Kidney epithelial cell (primary cell): Measurements from ENCODE around the gene ROR1. TPM values are rescaled to one million over a fixed set of nuclear protein-coding genes. Genes with fewer than 3 reads are reported as not detected.

Source experiments
- DNase-seq: peaks from one replicate; pipeline ENCODE4 v3.0.0-alpha.2; 2010; ENCODE audit warnings: low read depth
- H3K27me3 ChIP-seq: 2 replicates; pipeline ENCODE4 v1.6.0; 2011; ENCODE audit warnings: low read length; ENCODE audit not compliant: control insufficient read depth, insufficient read depth
- H3K36me3 ChIP-seq: 2 replicates; pipeline ENCODE4 v1.5.1; 2011; ENCODE audit warnings: low read length; ENCODE audit not compliant: control insufficient read depth, insufficient read depth
- H3K4me3 ChIP-seq: 2 replicates; pipeline ENCODE4 v1.5.1; 2011; ENCODE audit warnings: low read depth, mild to moderate bottlenecking, control low read depth, low read length
- total RNA-seq: library from RNA; depleted of rRNA; stranded (reverse); fragments of >200 nt; gene quantifications from 2 replicates; pipeline ENCODE4 v1.2.3, GENCODE V29; 2015
- TF ChIP-seq, protein P1 (sequence below): IDR thresholded peaks from 2 replicates; pipeline ENCODE4 v1.5.1; 2011; ENCODE audit warnings: mild to moderate bottlenecking, moderate library complexity, low read length, control low read depth, inconsistent platforms; ENCODE audit not compliant: insufficient read depth, poor library complexity, severe bottlenecking

ROR1 gene
- total RNA-seq, 1 donor from 2014 or later, result 21.5 TPM

DNA sequence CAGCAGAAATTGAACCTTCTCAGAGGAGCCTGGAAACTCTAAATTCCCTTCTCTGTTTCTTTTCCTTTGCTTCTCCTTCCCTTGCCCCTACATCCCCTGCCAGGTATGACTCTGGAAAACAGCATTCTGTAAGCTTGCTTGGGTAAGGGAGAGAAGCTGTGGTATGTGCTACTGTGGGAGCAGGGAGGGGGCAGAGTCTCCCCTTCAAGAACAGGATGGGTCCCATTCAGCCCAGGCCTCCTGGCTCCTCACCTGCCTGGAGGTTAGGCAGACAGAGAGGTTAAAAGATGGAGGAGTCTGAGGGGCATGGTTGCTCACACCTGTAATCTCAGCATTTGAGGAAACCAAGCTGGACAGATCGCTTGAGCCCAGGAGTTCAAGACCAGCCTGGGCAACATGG, 389.0 kb downstream of the ROR1 start:
- Histone ChIP-seq H3K27me3 (no peaks in the 10 kb centered on the region), H3K4me3 (no peak overlapping the region), H3K36me3 (peaks cover 2% of the 10 kb centered on the region)
- TF ChIP-seq, protein P1, sequence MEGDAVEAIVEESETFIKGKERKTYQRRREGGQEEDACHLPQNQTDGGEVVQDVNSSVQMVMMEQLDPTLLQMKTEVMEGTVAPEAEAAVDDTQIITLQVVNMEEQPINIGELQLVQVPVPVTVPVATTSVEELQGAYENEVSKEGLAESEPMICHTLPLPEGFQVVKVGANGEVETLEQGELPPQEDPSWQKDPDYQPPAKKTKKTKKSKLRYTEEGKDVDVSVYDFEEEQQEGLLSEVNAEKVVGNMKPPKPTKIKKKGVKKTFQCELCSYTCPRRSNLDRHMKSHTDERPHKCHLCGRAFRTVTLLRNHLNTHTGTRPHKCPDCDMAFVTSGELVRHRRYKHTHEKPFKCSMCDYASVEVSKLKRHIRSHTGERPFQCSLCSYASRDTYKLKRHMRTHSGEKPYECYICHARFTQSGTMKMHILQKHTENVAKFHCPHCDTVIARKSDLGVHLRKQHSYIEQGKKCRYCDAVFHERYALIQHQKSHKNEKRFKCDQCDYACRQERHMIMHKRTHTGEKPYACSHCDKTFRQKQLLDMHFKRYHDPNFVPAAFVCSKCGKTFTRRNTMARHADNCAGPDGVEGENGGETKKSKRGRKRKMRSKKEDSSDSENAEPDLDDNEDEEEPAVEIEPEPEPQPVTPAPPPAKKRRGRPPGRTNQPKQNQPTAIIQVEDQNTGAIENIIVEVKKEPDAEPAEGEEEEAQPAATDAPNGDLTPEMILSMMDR, result no peak
- DNase-seq, result no peak

DNA sequence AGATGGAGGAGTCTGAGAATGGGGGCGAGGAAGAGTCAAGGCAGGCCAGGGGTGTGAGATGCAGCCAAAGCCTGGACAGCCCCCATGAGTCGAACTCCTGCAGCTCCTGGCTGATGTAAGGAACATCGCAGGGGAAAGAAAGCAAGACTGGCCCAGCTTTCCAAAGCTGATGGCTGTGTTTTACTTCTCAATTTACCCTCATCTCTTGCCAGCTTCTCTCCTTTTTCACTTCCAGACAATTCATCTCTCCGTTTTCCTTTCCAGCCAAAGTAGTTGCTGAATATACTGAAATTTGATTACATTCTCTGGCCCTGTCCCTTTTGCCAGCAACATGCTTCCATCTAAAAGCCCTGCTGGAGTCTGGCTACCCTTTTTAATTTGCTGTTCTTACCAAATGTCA, 389.6 kb downstream of the ROR1 start:
- TF ChIP-seq, protein P1, result no peak
- H3K27me3 ChIP-seq, result no peaks in the 10 kb centered on the region
- no peak overlapping the region for H3K4me3 ChIP-seq
- peaks cover 2% of the 10 kb centered on the region for H3K36me3 ChIP-seq
- no peak for DNase-seq

DNA sequence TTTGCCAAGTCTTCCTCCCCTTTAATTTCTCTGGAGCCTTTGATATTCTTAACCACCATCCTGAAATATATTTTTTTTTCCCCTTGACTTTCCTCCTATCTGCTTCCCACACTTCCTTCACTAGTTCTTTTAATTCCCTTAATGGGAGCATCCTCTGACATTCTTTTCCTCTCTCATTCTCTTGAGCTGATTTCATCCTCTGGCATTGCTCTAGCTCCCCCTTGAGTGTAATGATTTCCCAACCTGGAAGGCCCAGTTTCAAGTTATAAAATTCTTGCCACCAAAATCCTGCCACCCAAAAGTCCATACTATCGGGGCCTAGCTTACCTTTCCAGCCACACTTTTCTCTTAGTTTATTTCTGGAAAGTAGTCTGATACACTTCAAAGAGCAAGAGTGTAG, 390.2 kb downstream of the ROR1 start:
- TF ChIP-seq, protein P1, result peak; percentile 61
- H3K27me3 ChIP-seq, result no peaks in the 10 kb centered on the region
- H3K36me3 ChIP-seq, result peaks cover 1% of the 10 kb centered on the region
- H3K4me3 ChIP-seq, result no peak overlapping the region
- DNase-seq, result no peak

DNA sequence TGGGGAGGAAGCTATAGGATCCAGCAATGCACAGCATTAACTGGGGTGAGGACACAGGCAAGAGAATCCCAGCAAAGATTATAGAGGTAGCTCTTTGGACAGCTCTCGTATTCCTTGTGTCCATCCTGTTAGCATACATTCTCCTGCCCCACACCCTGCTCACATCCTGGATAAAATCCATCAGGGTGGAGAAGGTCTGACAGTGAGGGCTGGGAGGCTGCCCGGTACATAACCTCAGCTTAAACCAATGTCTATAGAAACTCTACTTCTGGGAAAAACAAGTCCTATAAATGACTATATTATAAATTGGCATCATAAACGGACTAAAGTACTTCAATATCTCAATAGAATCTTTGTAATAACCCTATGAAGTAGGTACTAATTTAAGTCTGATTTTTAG, 392.8 kb downstream of the ROR1 start:
- H3K4me3 ChIP-seq, result no peak overlapping the region
- H3K27me3 ChIP-seq, result no peaks in the 10 kb centered on the region
- no peak for DNase-seq
- TF ChIP-seq, protein P1, result no peak
- no peaks in the 10 kb centered on the region for H3K36me3 ChIP-seq

DNA sequence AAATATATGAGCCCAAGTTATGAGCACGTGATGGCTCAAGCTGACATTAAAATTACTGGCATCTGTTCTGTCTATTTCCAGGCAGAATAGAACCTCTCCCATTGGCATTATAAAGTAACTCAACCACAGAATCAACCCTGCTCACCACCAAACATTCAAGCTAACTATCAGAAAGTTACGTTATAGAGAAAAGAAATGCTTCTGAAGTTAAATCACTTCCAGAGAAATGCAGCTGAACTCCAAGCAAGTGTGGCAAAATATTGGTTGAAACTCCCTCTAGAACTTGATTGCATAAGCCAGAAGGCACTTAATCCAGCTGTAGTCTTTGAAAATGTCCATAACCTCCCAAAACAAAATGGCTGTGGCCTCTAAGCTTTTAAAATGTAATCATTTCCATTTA, 393.4 kb downstream of the ROR1 start:
- TF ChIP-seq, protein P1, result no peak
- Histone ChIP-seq H3K36me3 (no peaks in the 10 kb centered on the region), H3K4me3 (no peak overlapping the region), H3K27me3 (no peaks in the 10 kb centered on the region)
- no peak for DNase-seq

DNA sequence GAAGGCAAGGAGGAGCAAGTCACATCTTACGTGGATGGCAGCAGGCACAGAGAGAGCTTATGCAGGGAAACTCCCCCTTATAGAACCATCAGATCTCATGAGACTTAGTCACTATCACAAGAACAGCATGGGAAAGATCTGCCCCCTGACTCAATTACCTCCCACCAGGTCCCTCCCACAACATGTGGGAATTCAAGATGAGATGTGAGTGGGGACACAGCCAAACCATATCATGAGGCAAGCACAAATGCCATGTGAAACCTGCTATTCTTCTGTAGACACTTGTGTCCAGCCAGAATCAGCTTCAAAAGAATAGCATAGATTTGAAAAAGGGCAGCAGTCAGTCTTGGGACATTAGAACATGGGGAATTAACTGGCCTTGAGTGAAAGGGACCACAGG, 397.4 kb downstream of the ROR1 start:
- no peaks in the 10 kb centered on the region for H3K36me3 ChIP-seq
- no peak for DNase-seq
- H3K27me3 ChIP-seq, result no peaks in the 10 kb centered on the region
- H3K4me3 ChIP-seq, result no peak overlapping the region
- TF ChIP-seq, protein P1, result no peak
